GM23248 (cell line): ENCODE data around the gene MAP2K1.

ENCODE experiments used
- EZH2 ChIP-seq: fragments of 200-600 bp; sonication (generic); IDR thresholded peaks from 2 replicates; pipeline ENCODE4 v1.6.1; 2018; ENCODE audit warnings: antibody characterized with exemption, mild to moderate bottlenecking; ENCODE audit not compliant: insufficient read depth, poor library complexity, severe bottlenecking
- EZH2phosphoT487 ChIP-seq: fragments of 200-600 bp; sonication (generic); IDR thresholded peaks from 2 replicates; pipeline ENCODE4 v1.6.1; 2018; ENCODE audit warnings: antibody characterized with exemption, moderate library complexity, mild to moderate bottlenecking, low read depth; ENCODE audit not compliant: insufficient read depth

DNA sequence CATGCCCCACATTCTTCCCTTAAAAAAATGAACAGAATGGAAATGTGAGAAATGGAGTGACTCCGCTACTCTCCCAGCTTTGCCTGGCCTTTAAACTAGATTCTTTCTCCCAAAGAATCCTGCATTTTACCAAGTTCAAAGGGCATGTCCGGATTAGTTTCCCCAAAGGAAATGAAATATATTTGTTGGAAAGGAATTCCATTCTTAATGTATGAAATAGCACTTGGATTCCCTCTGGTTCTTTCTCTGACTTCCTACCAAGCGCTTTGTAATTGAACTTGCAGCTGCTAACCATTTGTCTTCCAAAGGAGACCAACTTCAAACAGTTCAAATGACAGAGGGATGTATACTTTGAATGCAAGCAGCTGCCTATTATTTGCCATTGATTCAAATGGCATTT is 18.9 kb downstream of the MAP2K1 start:
- TF ChIP-seq EZH2phosphoT487 (no peak), EZH2 (no peak)
